ENCODE results near the gene ACP7. TPM values are rescaled to one million over a fixed set of nuclear protein-coding genes. Genes with fewer than 3 reads are reported as not detected.

ACP7 gene
- total and polyA plus RNA-seq, 8 donors: 0.13 to 0.23 (median 0.18) TPM; not detected in 2

DNA sequence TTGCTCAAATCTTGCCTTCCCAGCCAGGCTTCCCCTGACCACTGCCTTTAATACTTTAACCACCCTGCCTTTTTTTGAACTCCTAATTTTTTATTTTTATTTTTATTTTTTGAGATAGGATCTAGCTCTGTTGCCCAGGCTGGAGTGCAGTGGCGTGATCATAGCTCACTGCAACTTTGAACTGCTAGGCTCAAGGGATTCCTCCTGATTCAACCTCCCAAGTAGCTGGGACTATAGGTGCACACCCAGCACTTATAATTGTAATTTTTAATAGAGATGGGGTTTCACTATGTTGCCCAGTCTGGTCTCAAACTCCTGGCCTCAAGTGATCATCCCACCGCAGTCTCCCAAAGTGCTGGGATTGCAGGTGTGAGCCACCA is 30.1 kb upstream of the ACP7 start:
- H3K36me3 ChIP-seq: no peaks in the 10 kb centered on the region
- no peak overlapping the region for H3K27ac ChIP-seq
- TF ChIP-seq, protein P1, sequence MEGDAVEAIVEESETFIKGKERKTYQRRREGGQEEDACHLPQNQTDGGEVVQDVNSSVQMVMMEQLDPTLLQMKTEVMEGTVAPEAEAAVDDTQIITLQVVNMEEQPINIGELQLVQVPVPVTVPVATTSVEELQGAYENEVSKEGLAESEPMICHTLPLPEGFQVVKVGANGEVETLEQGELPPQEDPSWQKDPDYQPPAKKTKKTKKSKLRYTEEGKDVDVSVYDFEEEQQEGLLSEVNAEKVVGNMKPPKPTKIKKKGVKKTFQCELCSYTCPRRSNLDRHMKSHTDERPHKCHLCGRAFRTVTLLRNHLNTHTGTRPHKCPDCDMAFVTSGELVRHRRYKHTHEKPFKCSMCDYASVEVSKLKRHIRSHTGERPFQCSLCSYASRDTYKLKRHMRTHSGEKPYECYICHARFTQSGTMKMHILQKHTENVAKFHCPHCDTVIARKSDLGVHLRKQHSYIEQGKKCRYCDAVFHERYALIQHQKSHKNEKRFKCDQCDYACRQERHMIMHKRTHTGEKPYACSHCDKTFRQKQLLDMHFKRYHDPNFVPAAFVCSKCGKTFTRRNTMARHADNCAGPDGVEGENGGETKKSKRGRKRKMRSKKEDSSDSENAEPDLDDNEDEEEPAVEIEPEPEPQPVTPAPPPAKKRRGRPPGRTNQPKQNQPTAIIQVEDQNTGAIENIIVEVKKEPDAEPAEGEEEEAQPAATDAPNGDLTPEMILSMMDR (IDR thresholded peaks at IDR 0.05): no peak
- H3K4me1 ChIP-seq: no peaks in the 10 kb centered on the region
- intact Hi-C loops (cut with DNase I): no loop called here
- no peaks in the 10 kb centered on the region for H3K27me3 ChIP-seq
- DNase-seq (no peak), ATAC-seq (no peak)
- H3K9me3 ChIP-seq: no peaks in the 10 kb centered on the region
- H3K4me3 ChIP-seq: no peak overlapping the region

- Histone ChIP-seq H3K4me1 (no peaks in the 10 kb centered on the region), H3K4me3 (no peak overlapping the region), H3K27me3 (no peaks in the 10 kb centered on the region), H3K9me3 (no peaks in the 10 kb centered on the region), H3K27ac (no peak overlapping the region), H3K36me3 (no peaks in the 10 kb centered on the region)
- no peak for ATAC-seq
- intact Hi-C loops (cut with DNase I): no loop called here
- TF ChIP-seq, protein P1 (IDR thresholded peaks at IDR 0.05): no peak
- DNase-seq: no peak
Measured at GRCh38 chr19:39057615-39058014, 26.6 kb upstream of the ACP7 start.

DNA sequence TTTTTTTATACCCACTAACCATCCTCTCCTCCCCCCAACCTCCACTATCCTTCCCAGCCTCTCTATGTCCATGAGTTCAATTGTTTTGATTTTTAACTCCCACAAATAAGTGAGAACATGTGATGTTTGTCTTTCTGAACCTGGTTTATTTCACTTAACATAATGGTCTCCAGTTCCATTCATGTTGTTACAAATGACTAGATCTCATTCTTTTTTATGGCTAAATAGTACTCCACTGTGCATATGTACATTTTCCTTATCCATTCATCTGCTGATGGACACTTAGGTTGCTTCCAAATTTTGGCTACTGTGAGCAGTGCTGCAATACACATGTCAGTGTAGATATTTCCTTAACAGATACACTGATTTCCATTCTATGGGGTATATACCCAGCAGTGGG is 24.9 kb upstream of the ACP7 start:
- no peaks in the 10 kb centered on the region for H3K36me3 ChIP-seq
- intact Hi-C loops (cut with DNase I): no loop called here
- H3K4me1 ChIP-seq: no peaks in the 10 kb centered on the region
- no peaks in the 10 kb centered on the region for H3K27me3 ChIP-seq
- H3K9me3 ChIP-seq: no peaks in the 10 kb centered on the region
- ATAC-seq (no peak), DNase-seq (no peak)
- no peak overlapping the region for H3K27ac ChIP-seq
- TF ChIP-seq, protein P1 (IDR thresholded peaks at IDR 0.05): no peak
- H3K4me3 ChIP-seq: no peak overlapping the region

DNA sequence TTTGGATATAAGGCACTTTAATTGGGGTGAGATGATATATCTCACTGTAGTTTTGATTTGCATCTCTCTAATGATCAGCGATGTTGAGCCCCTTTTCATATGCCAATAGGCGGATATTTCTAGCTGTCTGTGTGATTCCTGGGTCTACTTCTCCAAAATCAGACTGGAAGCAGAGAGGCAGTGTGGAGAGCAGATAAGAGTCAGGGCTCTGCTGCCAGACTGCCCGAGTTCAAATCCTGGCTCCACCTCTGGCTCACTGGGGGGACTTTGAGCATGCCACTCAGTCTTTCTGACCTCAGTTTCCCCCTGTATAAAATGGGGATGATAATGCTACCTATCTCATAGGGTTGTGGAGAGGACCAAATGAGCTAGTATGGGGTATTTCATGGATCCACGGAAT is 24.0 kb upstream of the ACP7 start:
- no peaks in the 10 kb centered on the region for H3K9me3 ChIP-seq
- H3K27me3 ChIP-seq: no peaks in the 10 kb centered on the region
- TF ChIP-seq, protein P1 (IDR thresholded peaks at IDR 0.05): no peak
- H3K4me3 ChIP-seq: no peak overlapping the region
- no peak for DNase-seq
- H3K4me1 ChIP-seq: no peaks in the 10 kb centered on the region
- intact Hi-C loops (cut with DNase I): no loop called here
- ATAC-seq: no peak
- H3K36me3 ChIP-seq: no peaks in the 10 kb centered on the region
- H3K27ac ChIP-seq: no peak overlapping the region

DNA sequence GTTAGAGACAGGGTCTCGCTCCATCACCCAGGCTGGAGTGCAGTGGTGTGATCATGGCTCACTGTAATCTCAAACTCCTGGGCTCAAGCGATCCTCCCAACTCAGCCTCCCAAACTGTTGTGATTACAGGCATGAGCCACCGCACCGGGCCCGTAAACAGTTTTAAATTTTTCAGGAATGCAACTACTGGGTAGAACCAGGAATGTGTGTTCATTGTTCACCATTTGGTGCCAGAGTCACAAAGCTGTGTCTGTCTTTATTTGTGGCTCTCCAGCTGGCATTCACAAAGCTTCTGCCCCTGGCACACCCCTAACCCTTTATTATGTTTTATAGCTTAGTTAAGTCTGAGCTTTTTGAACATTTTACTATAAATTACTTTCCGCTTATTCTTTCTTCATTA is 19.8 kb upstream of the ACP7 start:
- DNase-seq (no peak), ATAC-seq (no peak)
- intact Hi-C loops (cut with DNase I): no loop called here
- TF ChIP-seq, protein P1 (IDR thresholded peaks at IDR 0.05): no peak
- no peaks in the 10 kb centered on the region for H3K27me3 ChIP-seq
- H3K27ac ChIP-seq: no peak overlapping the region
- no peaks in the 10 kb centered on the region for H3K4me1 ChIP-seq
- H3K4me3 ChIP-seq: no peak overlapping the region
- H3K9me3 ChIP-seq: no peaks in the 10 kb centered on the region
- no peaks in the 10 kb centered on the region for H3K36me3 ChIP-seq
